Measurements from ENCODE around the gene DOHH.

Gene DOHH

GRCh38 chr19:3494559-3494958 is 5.9 kb downstream of the DOHH start:
- peaks cover 5% of the 10 kb centered on the region; the same call in 1 of the 2 replicates for H3K36me3 ChIP-seq (ENCODE audit: insufficient read depth, low read length)

GRCh38 chr19:3494051-3494450 is 6.4 kb downstream of the DOHH start:
- Histone ChIP-seq H4K20me1 (ENCODE audit: insufficient read depth, low read length, poor library complexity, severe bottlenecking) (no peaks in the 10 kb centered on the region), H3K27me3 (ENCODE audit: insufficient read depth, low read length, poor library complexity, severe bottlenecking) (no peaks in the 10 kb centered on the region), H3K4me1 (ENCODE audit: insufficient read depth, low read length, poor library complexity, severe bottlenecking) (peaks cover under 1% of the 10 kb centered on the region), H3K9ac (ENCODE audit: low read depth, low read length, poor library complexity, severe bottlenecking) (no peak overlapping the region), H3K4me3 (ENCODE audit: low read length, poor library complexity, severe bottlenecking) (no peak overlapping the region), H3K9me3 (ENCODE audit: insufficient read depth, low read depth, low read length) (no peaks in the 10 kb centered on the region), H3K36me3 (ENCODE audit: insufficient read depth, low read length) (peaks cover 5% of the 10 kb centered on the region; the same call in 1 of the 2 replicates), H3K9me2 (replicated peaks; ENCODE audit: low read depth, low read length) (no peaks in the 10 kb centered on the region), H3K4me2 (ENCODE audit: low read depth, low read length, poor library complexity, severe bottlenecking) (no peak overlapping the region), H3K79me2 (ENCODE audit: insufficient read depth, low read length) (peaks cover 8% of the 10 kb centered on the region), H2AFZ (ENCODE audit: low read length) (no peak overlapping the region), H3F3A (ENCODE audit: low read depth) (no peaks in the 10 kb centered on the region)
- no peak for TF ChIP-seq CTCF (conservative IDR thresholded peaks at IDR 0.05; ENCODE audit: low read length)

More at GRCh38 chr19:3494559-3494958, 5.9 kb downstream of the DOHH start:
- H3K9ac ChIP-seq (ENCODE audit: low read depth, low read length, poor library complexity, severe bottlenecking), result no peak overlapping the region
- H3K4me3 ChIP-seq (ENCODE audit: low read length, poor library complexity, severe bottlenecking), result no peak overlapping the region
- H3K79me2 ChIP-seq (ENCODE audit: insufficient read depth, low read length), result peaks cover 13% of the 10 kb centered on the region
- no peaks in the 10 kb centered on the region for H3F3A ChIP-seq (ENCODE audit: low read depth)
- H3K4me1 ChIP-seq (ENCODE audit: insufficient read depth, low read length, poor library complexity, severe bottlenecking), result peaks cover 6% of the 10 kb centered on the region
- H3K4me2 ChIP-seq (ENCODE audit: low read depth, low read length, poor library complexity, severe bottlenecking), result no peak overlapping the region
- no peaks in the 10 kb centered on the region for H3K9me3 ChIP-seq (ENCODE audit: insufficient read depth, low read depth, low read length)
- no peaks in the 10 kb centered on the region for H4K20me1 ChIP-seq (ENCODE audit: insufficient read depth, low read length, poor library complexity, severe bottlenecking)
- H2AFZ ChIP-seq (ENCODE audit: low read length), result no peak overlapping the region
- no peak for TF ChIP-seq EZH2phosphoT487 (IDR thresholded peaks at IDR 0.05; ENCODE audit: borderline replicate concordance)
- no peak for TF ChIP-seq CTCF (conservative IDR thresholded peaks at IDR 0.05; ENCODE audit: low read length)
- no peaks in the 10 kb centered on the region for H3K27me3 ChIP-seq (ENCODE audit: insufficient read depth, low read length, poor library complexity, severe bottlenecking)
- H3K9me2 ChIP-seq (replicated peaks; ENCODE audit: low read depth, low read length), result no peaks in the 10 kb centered on the region

- peaks cover 4% of the 10 kb centered on the region for H3K79me2 ChIP-seq (ENCODE audit: insufficient read depth, low read length)
- no peaks in the 10 kb centered on the region for H3K9me3 ChIP-seq (ENCODE audit: insufficient read depth, low read depth, low read length)
- no peak overlapping the region for H3K9ac ChIP-seq (ENCODE audit: low read depth, low read length, poor library complexity, severe bottlenecking)
- H3K4me2 ChIP-seq (ENCODE audit: low read depth, low read length, poor library complexity, severe bottlenecking), result no peak overlapping the region
- H3K4me3 ChIP-seq (ENCODE audit: low read length, poor library complexity, severe bottlenecking), result no peak overlapping the region
- H4K20me1 ChIP-seq (ENCODE audit: insufficient read depth, low read length, poor library complexity, severe bottlenecking), result no peaks in the 10 kb centered on the region
- H3K9me2 ChIP-seq (replicated peaks; ENCODE audit: low read depth, low read length), result no peaks in the 10 kb centered on the region
- no peak overlapping the region for H2AFZ ChIP-seq (ENCODE audit: low read length)
- H3F3A ChIP-seq (ENCODE audit: low read depth), result no peaks in the 10 kb centered on the region
- no peaks in the 10 kb centered on the region for H3K27me3 ChIP-seq (ENCODE audit: insufficient read depth, low read length, poor library complexity, severe bottlenecking)
- TF ChIP-seq CTCF (conservative IDR thresholded peaks at IDR 0.05; ENCODE audit: low read length) (no peak), EZH2phosphoT487 (IDR thresholded peaks at IDR 0.05; ENCODE audit: borderline replicate concordance) (no peak)
- peaks cover 5% of the 10 kb centered on the region; the same call in 1 of the 2 replicates for H3K36me3 ChIP-seq (ENCODE audit: insufficient read depth, low read length)
- no peaks in the 10 kb centered on the region for H3K4me1 ChIP-seq (ENCODE audit: insufficient read depth, low read length, poor library complexity, severe bottlenecking)
These were observed 6.8 kb downstream of the DOHH start for GRCh38 chr19:3493651-3494050.
